KMS-11 (cell line): Measurements from ENCODE around the gene RPL19.

Source experiments
- H2AFZ ChIP-seq: fragments of 200-600 bp; sonication (generic); 2 replicates; pipeline ENCODE4 v1.6.1; 2016; ENCODE audit warnings: antibody characterized with exemption, mixed run types, low read depth
- H3K27ac ChIP-seq: fragments of 200-600 bp; sonication (generic); 2 replicates; pipeline ENCODE4 v1.6.1; 2016; ENCODE audit warnings: mild to moderate bottlenecking, mixed run types
- H3K27me3 ChIP-seq: fragments of 200-600 bp; sonication (generic); 2 replicates; pipeline ENCODE4 v1.6.1; 2017; ENCODE audit warnings: mild to moderate bottlenecking, low read depth, mixed run types, moderate library complexity; ENCODE audit not compliant: insufficient read depth
- H3K36me3 ChIP-seq: fragments of 200-600 bp; sonication (generic); 2 replicates; pipeline ENCODE4 v1.6.1; 2017; ENCODE audit warnings: mild to moderate bottlenecking, mixed run types; ENCODE audit not compliant: insufficient read depth
- H3K4me1 ChIP-seq: fragments of 200-600 bp; sonication (generic); 2 replicates; pipeline ENCODE4 v1.6.1; 2016; ENCODE audit warnings: mild to moderate bottlenecking, low read depth, mixed run types; ENCODE audit not compliant: poor library complexity, severe bottlenecking
- H3K4me2 ChIP-seq: fragments of 200-600 bp; sonication (generic); 2 replicates; pipeline ENCODE4 v1.7.0; 2016; ENCODE audit warnings: mild to moderate bottlenecking, mixed run types
- H3K4me3 ChIP-seq: fragments of 200-600 bp; sonication (generic); IDR thresholded peaks from 2 replicates; pipeline ENCODE4 v1.6.1; 2017; ENCODE audit warnings: low read depth, low read length, mixed read lengths; ENCODE audit not compliant: insufficient read depth
- H3K79me2 ChIP-seq: fragments of 200-600 bp; sonication (generic); 2 replicates; pipeline ENCODE4 v1.6.1; 2016; ENCODE audit warnings: low read depth, mixed run types; ENCODE audit not compliant: insufficient read depth
- H3K9ac ChIP-seq: fragments of 200-600 bp; sonication (generic); 2 replicates; pipeline ENCODE4 v1.6.1; 2016; ENCODE audit warnings: mild to moderate bottlenecking, mixed run types
- H4K20me1 ChIP-seq: fragments of 200-600 bp; sonication (generic); 2 replicates; pipeline ENCODE4 v1.6.1; 2016; ENCODE audit warnings: mild to moderate bottlenecking, mixed run types; ENCODE audit not compliant: insufficient read depth
- CTCF ChIP-seq: fragments of 200-600 bp; sonication (generic); conservative IDR thresholded peaks from 2 replicates; pipeline ENCODE4 v1.6.1; 2017; ENCODE audit warnings: low read depth, mild to moderate bottlenecking, antibody characterized with exemption, low read length, moderate library complexity, mixed read lengths

Gene RPL19

GRCh38 chr17:39173526-39174274 lies 26.4 kb upstream of the RPL19 start:
- no peaks in the 10 kb centered on the region for H4K20me1 ChIP-seq
- H3K4me3 ChIP-seq: no peak overlapping the region
- no peak overlapping the region for H3K9ac ChIP-seq
- H2AFZ ChIP-seq: no peak overlapping the region
- peaks cover 10% of the 10 kb centered on the region for H3K4me1 ChIP-seq
- no peak for TF ChIP-seq CTCF
- no peak overlapping the region for H3K27ac ChIP-seq
- H3K27me3 ChIP-seq: no peaks in the 10 kb centered on the region
- no peaks in the 10 kb centered on the region for H3K79me2 ChIP-seq
- no peaks in the 10 kb centered on the region for H3K36me3 ChIP-seq
- no peak overlapping the region for H3K4me2 ChIP-seq

GRCh38 chr17:39174920-39175694 lies 25.0 kb upstream of the RPL19 start:
- Histone ChIP-seq H2AFZ (no peak overlapping the region), H4K20me1 (no peaks in the 10 kb centered on the region), H3K27ac (no peak overlapping the region), H3K36me3 (no peaks in the 10 kb centered on the region), H3K9ac (no peak overlapping the region), H3K27me3 (no peaks in the 10 kb centered on the region), H3K4me2 (no peak overlapping the region), H3K79me2 (no peaks in the 10 kb centered on the region), H3K4me1 (peaks cover 10% of the 10 kb centered on the region), H3K4me3 (no peak overlapping the region)
- peak; percentile 92 for TF ChIP-seq CTCF

- Histone ChIP-seq H3K4me3 (no peak overlapping the region), H3K27ac (no peak overlapping the region), H3K4me2 (no peak overlapping the region), H4K20me1 (no peaks in the 10 kb centered on the region), H3K27me3 (no peaks in the 10 kb centered on the region), H3K79me2 (no peaks in the 10 kb centered on the region), H3K36me3 (no peaks in the 10 kb centered on the region), H2AFZ (no peak overlapping the region), H3K4me1 (peaks cover 10% of the 10 kb centered on the region), H3K9ac (no peak overlapping the region)
- TF ChIP-seq CTCF: no peak
Observed at GRCh38 chr17:39175695-39176093, 24.4 kb upstream of the RPL19 start.

GRCh38 chr17:39177256-39177655 lies 22.8 kb upstream of the RPL19 start:
- no peaks in the 10 kb centered on the region; the same call in 1 of the 2 replicates for H3K36me3 ChIP-seq
- no peak for TF ChIP-seq CTCF
- H3K79me2 ChIP-seq: no peaks in the 10 kb centered on the region
- no peak overlapping the region for H3K9ac ChIP-seq
- H2AFZ ChIP-seq: no peak overlapping the region
- H3K27ac ChIP-seq: no peak overlapping the region
- peaks cover 10% of the 10 kb centered on the region for H3K4me1 ChIP-seq
- no peaks in the 10 kb centered on the region for H4K20me1 ChIP-seq
- no peak overlapping the region for H3K4me2 ChIP-seq
- H3K4me3 ChIP-seq: no peak overlapping the region
- H3K27me3 ChIP-seq: no peaks in the 10 kb centered on the region
